HG03045 (cell line): ENCODE results near the gene PGAM2.

Source experiments
- ATAC-seq: cut with Tn5 transposase; IDR thresholded peaks from one replicate; pipeline ENCODE4 v1.9.1; 2021; ENCODE audit warnings: mild to moderate bottlenecking, moderate library complexity; ENCODE audit not compliant: unreplicated experiment

Gene PGAM2

DNA sequence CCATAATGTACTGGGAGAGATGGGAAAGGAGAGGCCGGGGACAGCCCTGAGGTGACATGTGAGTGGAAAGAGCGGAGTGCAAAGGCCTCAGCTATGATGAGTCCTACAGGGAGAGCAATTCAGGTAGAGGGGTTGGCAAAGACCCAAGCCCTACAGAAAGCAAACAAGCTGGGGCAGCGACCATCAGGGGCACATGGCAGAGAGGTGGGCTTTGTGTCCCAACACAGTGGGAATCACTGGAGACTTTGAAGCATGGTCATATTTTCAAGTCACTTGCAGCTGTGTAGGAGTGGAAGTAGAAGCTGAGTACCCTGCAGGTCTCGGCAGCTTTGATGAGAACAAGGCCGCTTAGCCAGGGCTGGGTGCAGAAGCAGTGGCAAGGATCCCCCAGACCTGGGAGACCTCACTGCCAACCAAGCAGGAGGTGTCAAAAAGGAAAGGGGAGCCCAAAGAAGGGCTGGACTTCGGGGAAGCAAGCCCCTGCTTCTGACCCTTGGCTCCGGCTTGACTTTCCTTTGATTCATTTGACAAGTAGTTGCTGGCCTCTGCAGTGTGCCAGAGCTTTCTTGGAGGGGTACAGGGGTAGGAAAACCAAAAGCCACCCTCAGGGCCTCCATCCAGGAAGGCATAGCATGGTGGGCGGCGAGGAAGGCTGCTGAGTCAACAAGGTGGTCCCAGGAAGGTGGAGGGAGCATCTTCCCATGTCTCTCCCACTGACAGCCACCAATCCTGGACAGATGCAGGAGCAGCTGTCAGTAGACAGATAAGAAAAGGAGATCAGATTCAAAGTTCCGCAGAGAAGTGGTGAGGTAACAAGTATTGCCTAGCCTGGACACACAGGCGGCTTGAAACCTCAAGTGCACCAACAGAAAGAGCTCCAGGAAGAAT lies 1.9 kb upstream of the PGAM2 start:
- no peak for ATAC-seq

GRCh38 chr7:44066494-44067063 lies 1.2 kb upstream of the PGAM2 start:
- ATAC-seq: no peak

DNA sequence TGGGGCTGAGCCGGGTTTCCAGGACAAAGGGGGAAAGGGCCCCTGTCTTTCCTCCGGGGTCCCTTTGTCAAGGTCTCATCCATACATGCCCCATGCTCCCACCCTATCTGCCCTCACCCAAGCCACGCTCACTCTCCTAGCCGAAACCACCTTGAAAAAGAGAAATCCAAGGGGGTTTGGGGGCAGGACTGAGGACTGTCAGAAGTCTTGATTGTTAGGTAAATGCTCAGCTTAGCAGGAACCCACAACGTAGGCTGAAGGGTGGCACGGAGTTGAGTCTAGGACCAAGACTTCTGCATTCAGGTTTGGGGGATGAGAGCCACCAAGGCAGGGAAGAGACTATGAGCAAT lies 719 bp upstream of the PGAM2 start:
- no peak for ATAC-seq

DNA sequence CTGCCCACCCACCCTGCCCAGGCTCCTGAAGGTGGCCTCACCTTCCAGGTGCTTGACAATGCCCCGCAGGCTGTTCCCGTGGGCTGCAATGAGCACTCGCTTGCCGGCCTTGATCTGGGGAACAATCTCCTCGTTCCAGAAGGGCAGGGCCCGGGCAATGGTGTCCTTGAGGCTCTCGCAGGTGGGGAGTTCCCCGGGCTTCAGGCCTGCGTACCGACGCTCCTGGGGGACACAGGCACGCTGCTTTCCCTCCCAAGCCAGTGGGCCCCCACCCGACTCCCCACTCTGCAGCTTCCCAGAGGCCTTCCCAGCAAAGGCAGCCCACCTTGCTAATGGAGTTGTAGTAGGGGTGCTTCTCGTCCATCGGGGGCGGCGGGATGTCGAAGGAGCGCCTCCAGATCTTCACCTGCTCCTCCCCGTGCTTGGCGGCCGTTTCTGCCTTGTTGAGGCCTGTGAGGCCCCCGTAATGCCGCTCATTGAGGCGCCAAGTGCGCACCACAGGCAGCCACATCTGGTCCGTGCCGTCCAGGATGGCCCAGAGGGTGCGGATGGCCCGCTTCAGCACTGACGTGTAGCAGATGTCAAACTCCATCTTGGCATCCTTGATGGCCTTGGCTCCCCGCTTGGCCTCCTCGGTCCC lies 456 bp downstream of the PGAM2 start:
- ATAC-seq: no peak

DNA sequence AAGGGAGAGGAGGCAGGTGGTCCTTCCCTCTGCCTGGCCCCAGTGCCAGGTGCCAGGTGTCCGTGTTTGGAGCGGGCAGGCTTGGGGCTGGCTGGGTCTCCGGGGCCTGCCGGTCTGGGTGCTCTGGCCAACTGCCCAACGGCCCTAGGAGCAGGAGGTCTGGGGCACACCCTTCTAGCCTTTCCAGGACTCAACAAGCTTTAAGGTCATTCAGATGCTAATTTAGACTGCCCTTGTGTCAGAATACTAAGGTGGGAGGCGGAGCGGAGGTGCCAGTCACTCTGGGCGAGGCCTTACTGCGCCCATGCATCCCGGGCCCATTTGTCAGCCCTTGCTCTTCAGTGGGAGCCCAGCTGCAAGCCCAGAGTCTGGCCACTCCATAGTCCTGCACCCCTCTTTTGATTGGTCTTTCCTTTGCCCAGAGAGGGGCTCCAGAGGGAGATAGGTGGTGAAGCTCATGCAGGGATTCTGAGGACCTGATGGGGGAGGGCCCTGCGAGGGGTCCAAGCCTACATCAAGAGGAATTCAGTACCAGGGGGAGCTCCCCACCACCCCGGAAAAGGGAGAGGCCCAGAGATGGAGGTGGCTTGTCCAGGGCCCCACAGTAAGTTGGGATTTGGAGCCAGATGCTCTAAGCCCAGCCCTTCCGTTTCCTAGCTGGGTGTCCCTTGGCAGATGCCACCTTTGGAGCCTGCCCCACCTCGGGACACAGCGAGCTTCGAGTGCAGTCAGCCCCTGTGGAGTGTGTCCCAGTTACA lies 1.3 kb downstream of the PGAM2 start:
- ATAC-seq: no peak

GRCh38 chr7:44063547-44063893 lies 1.8 kb downstream of the PGAM2 start:
- ATAC-seq: no peak

GRCh38 chr7:44062903-44063295 lies 2.5 kb downstream of the PGAM2 start:
- no peak for ATAC-seq

- ATAC-seq: no peak
Observed at GRCh38 chr7:44062180-44062902, 3.0 kb downstream of the PGAM2 start.

GRCh38 chr7:44061645-44062179 lies 3.7 kb downstream of the PGAM2 start:
- ATAC-seq: no peak

DNA sequence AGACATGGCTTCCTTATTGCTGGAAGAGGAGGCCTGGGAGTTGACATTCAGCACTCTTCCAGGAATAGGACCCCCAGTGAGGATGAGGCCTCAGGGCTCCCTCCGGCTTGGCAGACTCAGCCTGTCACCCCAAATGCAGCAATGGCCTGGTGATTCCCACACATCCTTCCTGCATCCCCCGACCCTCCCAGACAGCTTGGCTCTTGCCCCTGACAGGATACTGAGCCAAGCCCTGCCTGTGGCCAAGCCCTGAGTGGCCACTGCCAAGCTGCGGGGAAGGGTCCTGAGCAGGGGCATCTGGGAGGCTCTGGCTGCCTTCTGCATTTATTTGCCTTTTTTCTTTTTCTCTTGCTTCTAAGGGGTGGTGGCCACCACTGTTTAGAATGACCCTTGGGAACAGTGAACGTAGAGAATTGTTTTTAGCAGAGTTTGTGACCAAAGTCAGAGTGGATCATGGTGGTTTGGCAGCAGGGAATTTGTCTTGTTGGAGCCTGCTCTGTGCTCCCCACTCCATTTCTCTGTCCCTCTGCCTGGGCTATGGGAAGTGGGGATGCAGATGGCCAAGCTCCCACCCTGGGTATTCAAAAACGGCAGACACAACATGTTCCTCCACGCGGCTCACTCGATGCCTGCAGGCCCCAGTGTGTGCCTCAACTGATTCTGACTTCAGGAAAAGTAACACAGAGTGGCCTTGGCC lies 4.3 kb downstream of the PGAM2 start:
- ATAC-seq: no peak

- no peak for ATAC-seq
Observed at GRCh38 chr7:44060091-44060947, 5.0 kb downstream of the PGAM2 start.

DNA sequence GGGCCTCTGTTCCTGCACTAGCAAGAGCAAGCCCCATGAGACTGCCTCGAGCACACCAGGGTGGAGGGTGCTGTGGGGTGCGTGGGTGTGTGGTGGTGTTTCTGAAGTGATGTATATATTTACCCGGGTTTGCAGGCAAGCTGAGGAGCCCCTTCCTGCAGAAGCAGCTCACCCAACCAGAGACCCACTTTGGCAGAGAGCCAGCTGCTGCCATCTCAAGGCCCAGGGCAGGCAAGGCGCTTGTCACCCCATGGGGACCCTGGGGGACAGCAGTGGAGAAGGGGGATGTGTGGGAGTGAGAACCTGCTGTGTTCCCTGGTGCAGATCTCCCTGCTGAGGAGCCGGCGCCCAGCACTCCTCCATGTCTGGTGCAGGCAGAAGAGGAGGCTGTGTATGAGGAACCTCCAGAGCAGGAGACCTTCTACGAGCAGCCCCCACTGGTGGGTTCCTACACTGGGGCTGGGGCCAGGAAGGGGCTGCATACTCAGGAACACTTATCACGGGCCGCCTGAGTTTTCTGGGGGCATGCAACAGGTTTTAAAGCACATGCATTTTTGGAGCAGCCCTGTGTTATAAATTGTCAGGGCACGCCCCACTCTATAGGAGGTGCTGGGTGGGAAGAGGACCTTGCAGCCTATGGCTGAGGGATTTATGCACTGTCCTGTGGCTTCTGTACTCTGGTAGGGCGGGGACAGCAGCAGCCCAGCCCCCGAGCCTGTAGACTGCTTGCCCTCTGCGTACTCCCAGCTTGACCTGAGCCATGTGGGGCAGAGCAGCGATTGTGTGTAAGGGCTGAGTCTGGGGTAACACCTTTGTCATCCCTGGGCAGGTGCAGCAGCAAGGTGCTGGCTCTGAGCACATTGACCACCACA lies 5.9 kb downstream of the PGAM2 start:
- no peak for ATAC-seq

GRCh38 chr7:44058759-44059218 lies 6.6 kb downstream of the PGAM2 start:
- ATAC-seq: no peak

GRCh38 chr7:44057849-44058758 lies 7.3 kb downstream of the PGAM2 start:
- no peak for ATAC-seq

GRCh38 chr7:44057181-44057848 lies 8.1 kb downstream of the PGAM2 start:
- no peak for ATAC-seq

DNA sequence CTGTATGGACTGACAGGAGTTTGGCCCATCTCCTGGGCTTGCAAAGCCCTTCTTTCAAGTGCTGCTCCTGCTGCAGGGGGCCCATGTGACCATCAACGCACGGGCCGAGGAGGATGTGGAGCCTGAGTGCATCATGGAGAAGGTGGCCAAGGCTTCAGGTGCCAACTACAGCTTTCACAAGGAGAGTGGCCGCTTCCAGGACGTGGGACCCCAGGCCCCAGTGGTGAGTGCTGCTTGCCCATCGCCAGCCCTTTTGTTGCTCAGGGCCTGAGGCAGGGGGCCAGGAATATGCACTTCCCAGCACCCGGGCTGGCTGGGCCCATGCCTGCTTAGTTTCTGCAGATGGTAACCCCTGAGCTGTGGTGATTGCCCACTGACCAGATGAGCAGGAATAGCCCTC lies 8.7 kb downstream of the PGAM2 start:
- ATAC-seq: no peak
